K562 (cell line): ENCODE data around the gene RHEB. TPM values are rescaled to one million over a fixed set of nuclear protein-coding genes. Genes with fewer than 3 reads are reported as not detected.
A peak's percentile ranks its signal among the peaks of the same experiment; 100 is the strongest.

Source experiments
- AFF4 ChIP-seq: sonication (generic); formaldehyde crosslinking; IDR thresholded peaks from 2 replicates; pipeline ENCODE4 v1.8.0; 2023; ENCODE audit warnings: mild to moderate bottlenecking, missing genetic modification reagents
- CEBPG ChIP-seq, 3 experiments: fragments of 200-800 bp in 1 of 3; sonication (Bioruptor generic) in 1 of 3; sonication (generic) in 1 of 3; formaldehyde crosslinking in 1 of 3; IDR thresholded peaks in 2 of 3; conservative IDR thresholded peaks in 1 of 3; 2 replicates each; pipeline versions ENCODE4 v1.6.1 to v1.8.0; 2016 to 2022; ENCODE audit warnings: missing compliant biosample characterization in 2 of 3, missing genetic modification characterization in 2 of 3, mild to moderate bottlenecking in 1 of 3, missing genetic modification reagents in 1 of 3
- E2F8 ChIP-seq: fragments of 450-650 bp; IDR thresholded peaks from 2 replicates; pipeline ENCODE4 v1.7.1; 2018; ENCODE audit warnings: mild to moderate bottlenecking, low read depth; ENCODE audit not compliant: partially characterized antibody
- EWSR1 ChIP-seq: fragments of 450-650 bp; IDR thresholded peaks from 2 replicates; pipeline ENCODE4 v1.6.1; 2018; ENCODE audit warnings: borderline replicate concordance, mild to moderate bottlenecking, low read depth, moderate library complexity; ENCODE audit not compliant: partially characterized antibody
- HOMEZ ChIP-seq: fragments of 250-450 bp; sonication (Bioruptor Pico); IDR thresholded peaks from 2 replicates; pipeline ENCODE4 v1.4.0; 2020; ENCODE audit warnings: mild to moderate bottlenecking, moderate library complexity
- MAZ ChIP-seq, 2 experiments: fragments of 450-650 bp in 1 of 2; sonication (generic) in 1 of 2; formaldehyde crosslinking; IDR thresholded peaks in 1 of 2; conservative IDR thresholded peaks in 1 of 2; 2 replicates each; pipeline versions ENCODE4 v1.4.0 to v1.5.0; 2020; ENCODE audit warnings: mild to moderate bottlenecking in 1 of 2, missing genetic modification reagents in 1 of 2
- MECOM ChIP-seq: fragments of 250-450 bp; sonication (Bioruptor Pico); IDR thresholded peaks from 2 replicates; pipeline ENCODE4 v1.8.0; 2022; ENCODE audit warnings: inconsistent platforms
- SMAD1 ChIP-seq: fragments of 150-350 bp; IDR thresholded peaks from 2 replicates; pipeline ENCODE4 v1.6.1; 2014; ENCODE audit warnings: low read length, low read depth; ENCODE audit not compliant: partially characterized antibody
- SRSF9 ChIP-seq: fragments of 200-400 bp; formaldehyde crosslinking; IDR thresholded peaks from 2 replicates; pipeline ENCODE4 v1.6.1; 2017; ENCODE audit warnings: low read depth, low read length, borderline replicate concordance
- SUPT5H ChIP-seq: fragments of 450-650 bp; IDR thresholded peaks from 2 replicates; pipeline ENCODE4 v1.6.1; 2016
- ZBTB43 ChIP-seq: sonication (generic); formaldehyde crosslinking; IDR thresholded peaks from 2 replicates; pipeline ENCODE4 v1.8.0; 2023; ENCODE audit warnings: mild to moderate bottlenecking, missing genetic modification reagents
- ZNF24 ChIP-seq: fragments of 450-650 bp; IDR thresholded peaks from 2 replicates; pipeline ENCODE4 v1.6.1; 2016
- ZNF263 ChIP-seq: sonication (generic); formaldehyde crosslinking; IDR thresholded peaks from 2 replicates; pipeline ENCODE4 v1.8.0; 2022; ENCODE audit warnings: mild to moderate bottlenecking, missing genetic modification reagents, borderline replicate concordance
- ZNF512 ChIP-seq: IDR thresholded peaks from 2 replicates; pipeline ENCODE4 v1.6.1; 2016; ENCODE audit warnings: missing genetic modification characterization, missing compliant biosample characterization
- polyA plus RNA-seq, 8 experiments: library from polyadenylated mRNA; depleted of rRNA in 4 of 8; stranded (reverse) in 5 of 8; unstranded in 3 of 8; fragments of >200 nt; fragmentation: Nextera tagmentation in 2 of 8; fragmentation: Illumina TruSeq in 1 of 8; extraction: Ambion mirVana in 2 of 8; extraction: Trizol in 1 of 8; gene quantifications; 2 replicates each; pipeline versions ENCODE4 v1.2.1 to v1.2.3, GENCODE V29; 2011 to 2014; ENCODE audit warnings: inconsistent platforms in 1 of 8, missing spikeins in 1 of 8
- total RNA-seq, 7 experiments: library from RNA; depleted of rRNA in 6 of 7; stranded (reverse); fragments of >200 nt in 6 of 7; fragmentation: Illumina TruSeq in 2 of 7; extraction: Trizol in 2 of 7; gene quantifications; 2 replicates each; pipeline versions ENCODE4 v1.2.1 to v1.2.3, GENCODE V29; 2011 to 2021; ENCODE audit warnings: low replicate concordance in 1 of 7

RHEB gene
- total and polyA plus RNA-seq, 9 of the 15 experiments (the other 6 are each of a cell fraction or from before 2014, with no cell fraction given), result 28.5 to 249 (median 182) TPM

- TF ChIP-seq AFF4 (CRISPR knock-in tag) (peak; percentile 16; the same call in 1 of the 2 replicates), E2F8 (no peak), SUPT5H (no peak), CEBPG (CRISPR knock-in tag; IDR thresholded peaks at IDR 0.05) (no peak), CEBPG (tag; conservative IDR thresholded peaks at IDR 0.05 in 1 of 2, IDR thresholded peaks at IDR 0.05 in 1 of 2) (no peak), ZNF512 (tag) (no peak), SRSF9 (no peak), EWSR1 (no peak), MECOM (no peak), MAZ (CRISPR knock-in tag; conservative IDR thresholded peaks at IDR 0.05 in 1 of 2, IDR thresholded peaks at IDR 0.05 in 1 of 2) (no peak), ZNF263 (CRISPR knock-in tag) (no peak), HOMEZ (CRISPR knock-in tag) (no peak), ZBTB43 (CRISPR knock-in tag) (no peak), ZNF24 (no peak), SMAD1 (no peak)
Measured at GRCh38 chr7:151518105-151518946, 1.4 kb downstream of the RHEB start (continued).
